ENCODE measurements around the gene CD7.

Gene CD7

DNA sequence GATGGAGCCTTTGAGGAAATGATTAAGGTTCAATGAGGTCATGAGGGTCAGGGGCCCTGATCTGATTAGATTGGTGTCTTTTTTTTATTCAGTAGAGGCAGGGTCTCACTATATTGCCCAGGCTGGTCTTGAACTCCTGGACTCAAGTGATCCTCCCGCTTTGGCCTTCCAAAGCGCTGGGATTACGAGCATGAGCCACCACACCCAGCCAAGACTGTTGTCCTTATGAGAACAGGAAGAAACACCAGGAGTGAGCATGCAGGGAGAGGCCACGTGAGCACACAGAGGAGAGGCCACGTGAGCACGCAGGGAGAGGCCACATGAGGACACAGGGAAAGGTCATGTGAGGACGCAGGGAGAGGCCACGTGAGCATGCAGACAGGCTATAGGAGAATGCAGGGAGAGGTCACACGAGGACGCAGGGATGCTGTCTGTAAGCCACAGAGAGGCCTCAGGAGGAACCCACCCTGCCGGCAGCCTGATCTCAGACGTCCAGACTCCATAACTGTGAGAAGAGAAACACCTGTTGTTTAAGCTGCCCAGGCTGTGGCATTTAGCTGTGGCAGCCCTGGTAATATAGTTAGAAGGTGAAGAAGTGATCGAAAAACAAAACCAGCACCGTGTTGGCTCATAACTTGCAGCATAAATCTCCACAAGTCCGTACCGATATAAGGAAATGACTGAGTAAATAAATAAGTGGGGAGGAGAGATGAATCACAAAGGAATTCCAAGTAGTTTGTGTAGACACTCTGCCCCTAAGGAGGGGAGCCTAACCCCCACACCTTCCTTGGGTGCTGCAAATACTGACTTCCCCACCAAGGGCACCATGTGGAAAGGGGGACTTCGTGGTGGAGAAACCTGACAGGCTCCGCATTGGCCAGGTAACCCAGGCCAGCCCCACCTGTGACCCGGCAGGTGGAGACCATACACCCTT, 29.3 kb downstream of the CD7 start:
- no peak overlapping the region for H3K4me3 ChIP-seq (ENCODE audit: low read depth, low read length, poor library complexity, severe bottlenecking)
- H2AFZ ChIP-seq (ENCODE audit: low read length), result no peak overlapping the region

GRCh38 chr17:82287013-82287867, 30.2 kb downstream of the CD7 start:
- no peaks in the 10 kb centered on the region for H3F3A ChIP-seq (ENCODE audit: insufficient read depth, low read length)
- H3K9ac ChIP-seq (ENCODE audit: low read length), result no peak overlapping the region
- peaks cover 5% of the 10 kb centered on the region for H3K4me1 ChIP-seq (ENCODE audit: insufficient read depth, low read length, severe bottlenecking)
- H3K9me2 ChIP-seq (ENCODE audit: low read depth, low read length), result no peaks in the 10 kb centered on the region
- no peak overlapping the region for H2AFZ ChIP-seq (ENCODE audit: low read length)
- H3K4me2 ChIP-seq (ENCODE audit: low read length), result no peak overlapping the region
- no peak overlapping the region for H3K27ac ChIP-seq (ENCODE audit: low read depth, low read length, poor library complexity, severe bottlenecking)
- H3K27me3 ChIP-seq (ENCODE audit: insufficient read depth, low read length), result peaks cover 13% of the 10 kb centered on the region; the same call in 1 of the 2 replicates
- no peaks in the 10 kb centered on the region for H3K79me2 ChIP-seq (ENCODE audit: insufficient read depth, low read length)
- no peaks in the 10 kb centered on the region; the same call in 1 of the 2 replicates for H3K36me3 ChIP-seq (ENCODE audit: insufficient read depth, low read length)
- TF ChIP-seq CTCF (IDR thresholded peaks at IDR 0.05; ENCODE audit: low read length) (no peak), EZH2 (IDR thresholded peaks at IDR 0.05; ENCODE audit: borderline replicate concordance, low read length) (no peak)
- H3K4me3 ChIP-seq (ENCODE audit: low read depth, low read length, poor library complexity, severe bottlenecking), result no peak overlapping the region
- H4K20me1 ChIP-seq (ENCODE audit: insufficient read depth, low read length), result no peaks in the 10 kb centered on the region
- H3K9me3 ChIP-seq (ENCODE audit: low read length), result peaks cover 10% of the 10 kb centered on the region

More for the DNA sequence above, 29.3 kb downstream of the CD7 start:
- H3K4me2 ChIP-seq (ENCODE audit: low read length), result no peak overlapping the region
- no peaks in the 10 kb centered on the region for H3K79me2 ChIP-seq (ENCODE audit: insufficient read depth, low read length)
- H3K27me3 ChIP-seq (ENCODE audit: insufficient read depth, low read length), result peaks cover 13% of the 10 kb centered on the region; the same call in 1 of the 2 replicates
- no peaks in the 10 kb centered on the region for H4K20me1 ChIP-seq (ENCODE audit: insufficient read depth, low read length)
- no peaks in the 10 kb centered on the region; the same call in 1 of the 2 replicates for H3K36me3 ChIP-seq (ENCODE audit: insufficient read depth, low read length)
- H3F3A ChIP-seq (ENCODE audit: insufficient read depth, low read length), result no peaks in the 10 kb centered on the region
- H3K9me3 ChIP-seq (ENCODE audit: low read length), result peaks cover 10% of the 10 kb centered on the region
- H3K4me1 ChIP-seq (ENCODE audit: insufficient read depth, low read length, severe bottlenecking), result peaks cover 7% of the 10 kb centered on the region
- TF ChIP-seq CTCF (IDR thresholded peaks at IDR 0.05; ENCODE audit: low read length) (no peak), EZH2 (IDR thresholded peaks at IDR 0.05; ENCODE audit: borderline replicate concordance, low read length) (no peak)
- no peak overlapping the region for H3K27ac ChIP-seq (ENCODE audit: low read depth, low read length, poor library complexity, severe bottlenecking)
- H3K9me2 ChIP-seq (ENCODE audit: low read depth, low read length), result no peaks in the 10 kb centered on the region
- no peak overlapping the region for H3K9ac ChIP-seq (ENCODE audit: low read length)

DNA sequence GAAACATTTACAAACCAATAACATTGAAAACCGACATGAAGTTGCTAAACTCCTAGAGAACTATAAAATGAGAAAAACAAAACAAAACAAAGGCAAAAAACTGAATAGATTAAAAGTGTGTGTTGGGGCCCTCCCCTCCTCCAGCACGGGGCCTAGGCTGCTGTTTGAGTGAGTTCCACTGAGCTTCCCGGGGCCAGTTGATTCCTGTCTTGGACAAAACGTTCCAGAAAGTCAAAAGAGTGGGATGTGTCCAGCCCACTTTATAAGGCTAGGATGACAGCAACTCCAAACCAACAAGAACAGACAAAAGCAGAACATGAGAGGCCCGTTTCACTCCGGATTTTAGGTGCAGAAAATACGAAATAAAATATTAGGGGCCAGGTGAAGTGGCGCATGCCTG, 32.3 kb downstream of the CD7 start:
- H3K4me2 ChIP-seq (ENCODE audit: low read length), result no peak overlapping the region
- no peak overlapping the region for H3K9ac ChIP-seq (ENCODE audit: low read length)
- no peaks in the 10 kb centered on the region for H3K9me2 ChIP-seq (ENCODE audit: low read depth, low read length)
- H4K20me1 ChIP-seq (ENCODE audit: insufficient read depth, low read length), result no peaks in the 10 kb centered on the region
- H3K4me1 ChIP-seq (ENCODE audit: insufficient read depth, low read length, severe bottlenecking), result no peaks in the 10 kb centered on the region
- no peak overlapping the region for H3K4me3 ChIP-seq (ENCODE audit: low read depth, low read length, poor library complexity, severe bottlenecking)
- no peak for TF ChIP-seq CTCF (IDR thresholded peaks at IDR 0.05; ENCODE audit: low read length)
- no peak for TF ChIP-seq EZH2 (IDR thresholded peaks at IDR 0.05; ENCODE audit: borderline replicate concordance, low read length)
- peaks cover 13% of the 10 kb centered on the region; the same call in 1 of the 2 replicates for H3K27me3 ChIP-seq (ENCODE audit: insufficient read depth, low read length)
- peaks cover 10% of the 10 kb centered on the region for H3K9me3 ChIP-seq (ENCODE audit: low read length)
- H3K79me2 ChIP-seq (ENCODE audit: insufficient read depth, low read length), result no peaks in the 10 kb centered on the region
- H3K36me3 ChIP-seq (ENCODE audit: insufficient read depth, low read length), result no peaks in the 10 kb centered on the region; the same call in 1 of the 2 replicates
- no peak overlapping the region for H2AFZ ChIP-seq (ENCODE audit: low read length)
- H3K27ac ChIP-seq (ENCODE audit: low read depth, low read length, poor library complexity, severe bottlenecking), result no peak overlapping the region
- no peaks in the 10 kb centered on the region for H3F3A ChIP-seq (ENCODE audit: insufficient read depth, low read length)

All from OCI-LY1 (cell line).